GM13976 (cell line): Measurements from ENCODE around the gene CALU.

Experiments used
- DNase-seq: peaks from one replicate; pipeline ENCODE4 v3.0.0; 2012; ENCODE audit warnings: low spot score
- CTCF ChIP-seq: IDR thresholded peaks from 2 replicates; pipeline ENCODE4 v1.5.1; 2012; ENCODE audit warnings: borderline replicate concordance, mild to moderate bottlenecking; ENCODE audit not compliant: insufficient read depth; ENCODE audit errors: extremely low read depth, missing control alignments, control extremely low read depth
- in situ Hi-C: fragments of 300-500 bp; cut with MboI; formaldehyde crosslinking; loops from one replicate; pipeline ENCODE4 v1.12.0; 2022; ENCODE audit warnings: low sequenced_read_pairs, mixed read lengths, inconsistent platforms; ENCODE audit not compliant: unreplicated experiment

CALU gene

GRCh38 chr7:128811631-128812430 is 72.7 kb downstream of the CALU start:
- TF ChIP-seq CTCF: no peak
- in situ Hi-C loops: no loop called here
- no peak for DNase-seq

- in situ Hi-C loops: no loop called here
- TF ChIP-seq CTCF: no peak
- no peak for DNase-seq
Measured at GRCh38 chr7:128812514-128813168, 73.5 kb downstream of the CALU start.

GRCh38 chr7:128814499-128814898 is 75.3 kb downstream of the CALU start:
- TF ChIP-seq CTCF: no peak
- in situ Hi-C loops: no loop called here
- no peak for DNase-seq

GRCh38 chr7:128815289-128815942 is 76.3 kb downstream of the CALU start:
- TF ChIP-seq CTCF: no peak
- no peak for DNase-seq
- in situ Hi-C loops: no loop called here

- DNase-seq: no peak
- TF ChIP-seq CTCF: no peak
Measured at GRCh38 chr7:128818694-128819093, 79.5 kb downstream of the CALU start.

More at GRCh38 chr7:128818694-128819093, 79.5 kb downstream of the CALU start:
- in situ Hi-C loops: no loop called here
